ENCODE data around the gene BRME1.

DNA sequence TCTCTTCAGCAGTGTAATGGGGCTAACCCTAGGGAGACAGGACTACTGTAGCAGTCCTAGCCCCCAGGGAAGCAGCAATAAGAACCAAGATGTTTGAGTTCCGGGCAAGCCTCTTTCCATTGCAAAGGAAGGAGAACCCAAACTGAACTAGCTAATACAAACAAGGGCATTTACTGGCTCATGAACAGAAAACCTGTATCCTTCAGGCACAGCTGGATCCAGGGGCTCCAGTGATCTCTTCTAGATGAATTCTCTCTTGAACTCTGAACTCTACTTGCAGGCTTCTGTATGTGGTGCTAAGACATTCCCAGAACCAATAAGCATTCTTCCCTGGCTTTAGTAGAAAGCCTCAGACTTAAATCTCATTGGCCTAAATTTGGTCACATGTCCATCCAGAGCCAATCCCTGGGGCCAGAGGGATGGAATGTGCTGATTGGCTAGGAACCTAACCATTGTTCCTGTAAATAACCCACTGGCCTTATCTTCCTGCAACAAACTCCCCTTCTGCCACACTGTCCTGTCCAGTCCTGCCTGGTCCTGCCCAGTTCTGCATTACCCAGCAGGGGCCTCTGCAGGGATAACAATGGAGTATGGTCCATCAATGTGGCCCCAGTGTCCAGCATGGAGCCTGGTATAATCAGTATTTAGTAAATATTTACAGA is 36.2 kb upstream of the BRME1 start:
- no peak for TF ChIP-seq POLR2A (IDR thresholded peaks at IDR 0.05)
- TF ChIP-seq, protein P1, sequence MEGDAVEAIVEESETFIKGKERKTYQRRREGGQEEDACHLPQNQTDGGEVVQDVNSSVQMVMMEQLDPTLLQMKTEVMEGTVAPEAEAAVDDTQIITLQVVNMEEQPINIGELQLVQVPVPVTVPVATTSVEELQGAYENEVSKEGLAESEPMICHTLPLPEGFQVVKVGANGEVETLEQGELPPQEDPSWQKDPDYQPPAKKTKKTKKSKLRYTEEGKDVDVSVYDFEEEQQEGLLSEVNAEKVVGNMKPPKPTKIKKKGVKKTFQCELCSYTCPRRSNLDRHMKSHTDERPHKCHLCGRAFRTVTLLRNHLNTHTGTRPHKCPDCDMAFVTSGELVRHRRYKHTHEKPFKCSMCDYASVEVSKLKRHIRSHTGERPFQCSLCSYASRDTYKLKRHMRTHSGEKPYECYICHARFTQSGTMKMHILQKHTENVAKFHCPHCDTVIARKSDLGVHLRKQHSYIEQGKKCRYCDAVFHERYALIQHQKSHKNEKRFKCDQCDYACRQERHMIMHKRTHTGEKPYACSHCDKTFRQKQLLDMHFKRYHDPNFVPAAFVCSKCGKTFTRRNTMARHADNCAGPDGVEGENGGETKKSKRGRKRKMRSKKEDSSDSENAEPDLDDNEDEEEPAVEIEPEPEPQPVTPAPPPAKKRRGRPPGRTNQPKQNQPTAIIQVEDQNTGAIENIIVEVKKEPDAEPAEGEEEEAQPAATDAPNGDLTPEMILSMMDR (IDR thresholded peaks at IDR 0.05) = no peak

All from uterus (tissue), 2 donors.